Hepatocyte (in vitro differentiated cells): ENCODE data around the gene RPH3AL. TPM values are rescaled to one million over a fixed set of nuclear protein-coding genes. Genes with fewer than 3 reads are reported as not detected.

Source experiments
- DNase-seq: peaks from one replicate; pipeline ENCODE4 v3.0.0-alpha.2; 2016; ENCODE audit warnings: low spot score
- H2AFZ ChIP-seq: fragments of 200-600 bp; sonication (generic); 2 replicates; pipeline ENCODE4 v1.6.0; 2016; ENCODE audit warnings: antibody characterized with exemption, mild to moderate bottlenecking
- H3K27ac ChIP-seq: fragments of 200-600 bp; sonication (generic); 2 replicates; pipeline ENCODE4 v1.5.1; 2016; ENCODE audit warnings: mild to moderate bottlenecking
- H3K27me3 ChIP-seq: fragments of 200-600 bp; sonication (generic); 2 replicates; pipeline ENCODE4 v1.6.1; 2016
- H3K36me3 ChIP-seq: fragments of 200-600 bp; sonication (generic); replicated peaks from 2 replicates; pipeline ENCODE4 v1.5.1; 2016; ENCODE audit warnings: low read depth; ENCODE audit not compliant: insufficient read depth
- H3K4me1 ChIP-seq: fragments of 200-600 bp; sonication (generic); 2 replicates; pipeline ENCODE4 v1.5.1; 2016; ENCODE audit warnings: mild to moderate bottlenecking, moderate library complexity; ENCODE audit not compliant: insufficient read depth
- H3K4me2 ChIP-seq: fragments of 200-600 bp; sonication (generic); 2 replicates; pipeline ENCODE4 v1.6.0; 2016
- H3K4me3 ChIP-seq: fragments of 200-600 bp; sonication (generic); 2 replicates; pipeline ENCODE4 v1.5.1; 2016; ENCODE audit warnings: mild to moderate bottlenecking
- H3K79me2 ChIP-seq: fragments of 200-600 bp; sonication (generic); 2 replicates; pipeline ENCODE4 v1.6.0; 2017; ENCODE audit warnings: mild to moderate bottlenecking
- H3K9me2 ChIP-seq: fragments of 200-600 bp; sonication (generic); replicated peaks from 2 replicates; pipeline ENCODE4 v1.6.0; 2017; ENCODE audit warnings: mild to moderate bottlenecking; ENCODE audit not compliant: insufficient read depth
- H3K9me3 ChIP-seq: fragments of 200-600 bp; sonication (generic); 2 replicates; pipeline ENCODE4 v1.5.1; 2016; ENCODE audit warnings: low read depth, mild to moderate bottlenecking
- H4K20me1 ChIP-seq: fragments of 200-600 bp; sonication (generic); 2 replicates; pipeline ENCODE4 v1.6.0; 2016; ENCODE audit warnings: mild to moderate bottlenecking; ENCODE audit not compliant: insufficient read depth, poor library complexity, severe bottlenecking
- CTCF ChIP-seq: fragments of 200-600 bp; sonication (generic); IDR thresholded peaks from 2 replicates; pipeline ENCODE4 v1.5.1; 2016; ENCODE audit warnings: antibody characterized with exemption, mild to moderate bottlenecking; ENCODE audit not compliant: poor library complexity
- EZH2 ChIP-seq: fragments of 200-600 bp; sonication (generic); IDR thresholded peaks from 2 replicates; pipeline ENCODE4 v1.6.1; 2016; ENCODE audit warnings: antibody characterized with exemption, mild to moderate bottlenecking, borderline replicate concordance
- EZH2phosphoT487 ChIP-seq: fragments of 200-600 bp; sonication (generic); IDR thresholded peaks from one replicate; pipeline ENCODE4 v1.6.1; 2018; ENCODE audit warnings: antibody characterized with exemption, mild to moderate bottlenecking, low read depth, moderate library complexity; ENCODE audit not compliant: unreplicated experiment, severe bottlenecking
- WGBS: methylation state at CpG from one replicate; pipeline ENCODE4 v1.1.6; 2016; ENCODE audit warnings: low lambda C conversion rate; ENCODE audit errors: missing lambda C conversion rate; 5-methylcytosine and 5-hydroxymethylcytosine counted together
- polyA plus RNA-seq: library from polyadenylated mRNA; unstranded; fragments of >200 nt; fragmentation: Nextera tagmentation; extraction: Ambion mirVana; gene quantifications from 2 replicates; pipeline ENCODE4 v1.2.1, GENCODE V29; 2016
- total RNA-seq: library from RNA; depleted of rRNA; stranded (reverse); fragments of >200 nt; gene quantifications from 2 replicates; pipeline ENCODE4 v1.2.3, GENCODE V29; 2014

Gene RPH3AL
- total and polyA plus RNA-seq, 2 experiments from 2014 or later = 7.0 to 7.6 TPM

- Histone ChIP-seq H3K27ac (no peak overlapping the region), H3K4me2 (no peak overlapping the region), H3K4me3 (no peak overlapping the region), H2AFZ (no peak overlapping the region), H3K4me1 (no peaks in the 10 kb centered on the region), H3K9me2 (no peaks in the 10 kb centered on the region), H3K36me3 (no peaks in the 10 kb centered on the region), H3K9me3 (no peaks in the 10 kb centered on the region), H3K27me3 (no peaks in the 10 kb centered on the region), H4K20me1 (no peaks in the 10 kb centered on the region), H3K79me2 (no peaks in the 10 kb centered on the region)
- TF ChIP-seq EZH2phosphoT487 = no peak
- no peak for TF ChIP-seq CTCF
- no peak for TF ChIP-seq EZH2
- no peak for DNase-seq
- 98% methylated on average over 6 of the region's 6 CpGs for WGBS
Observed at GRCh38 chr17:205817-206216, 146.8 kb downstream of the RPH3AL start.

GRCh38 chr17:205148-205669 is 147.4 kb downstream of the RPH3AL start:
- no peak for DNase-seq
- no peaks in the 10 kb centered on the region for H3K36me3 ChIP-seq
- TF ChIP-seq CTCF (no peak), EZH2 (no peak), EZH2phosphoT487 (no peak)

GRCh38 chr17:204427-205147 is 148.0 kb downstream of the RPH3AL start:
- Histone ChIP-seq H3K9me2 (no peaks in the 10 kb centered on the region), H3K9me3 (no peaks in the 10 kb centered on the region), H3K4me1 (peaks cover 5% of the 10 kb centered on the region), H3K79me2 (no peaks in the 10 kb centered on the region), H3K27me3 (no peaks in the 10 kb centered on the region), H4K20me1 (no peaks in the 10 kb centered on the region), H3K4me2 (no peak overlapping the region), H3K36me3 (no peaks in the 10 kb centered on the region), H2AFZ (no peak overlapping the region), H3K27ac (no peak overlapping the region), H3K4me3 (no peak overlapping the region)
- DNase-seq = no peak
- WGBS = 71% methylated on average over 10 of the region's 11 CpGs
- TF ChIP-seq CTCF (no peak), EZH2 (no peak), EZH2phosphoT487 (no peak)

More at GRCh38 chr17:205148-205669, 147.4 kb downstream of the RPH3AL start:
- no peaks in the 10 kb centered on the region for H3K9me2 ChIP-seq
- no peaks in the 10 kb centered on the region for H3K9me3 ChIP-seq
- no peak overlapping the region for H3K4me3 ChIP-seq
- no peak overlapping the region for H3K4me2 ChIP-seq
- H3K27me3 ChIP-seq = no peaks in the 10 kb centered on the region
- H4K20me1 ChIP-seq = no peaks in the 10 kb centered on the region
- no peaks in the 10 kb centered on the region for H3K79me2 ChIP-seq
- no peaks in the 10 kb centered on the region for H3K4me1 ChIP-seq
- H2AFZ ChIP-seq = no peak overlapping the region
- H3K27ac ChIP-seq = no peak overlapping the region
- 67% methylated on average over 10 of the region's 10 CpGs for WGBS
